Measurements from ENCODE around the gene MAGI2.

DNA sequence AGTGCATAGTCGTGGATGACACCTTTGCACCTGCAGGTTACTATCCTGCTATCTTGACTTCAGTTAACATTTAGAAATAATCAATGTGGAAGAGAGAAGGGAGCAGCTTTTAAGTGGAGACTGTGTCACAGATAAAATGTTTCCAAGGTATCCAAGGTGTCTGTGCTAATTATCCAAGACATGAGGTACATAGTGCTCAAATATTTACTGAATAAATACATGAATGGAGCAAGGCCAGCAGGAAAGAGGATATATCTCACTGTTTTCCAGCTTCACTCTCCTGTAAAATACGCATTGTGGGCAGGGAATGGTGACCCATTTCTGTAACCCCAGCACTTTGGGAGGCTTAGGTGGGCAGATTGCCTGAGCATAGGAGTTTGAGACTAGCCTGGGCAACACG lies 1102.5 kb downstream of the MAGI2 start:
- TF ChIP-seq, protein P1, sequence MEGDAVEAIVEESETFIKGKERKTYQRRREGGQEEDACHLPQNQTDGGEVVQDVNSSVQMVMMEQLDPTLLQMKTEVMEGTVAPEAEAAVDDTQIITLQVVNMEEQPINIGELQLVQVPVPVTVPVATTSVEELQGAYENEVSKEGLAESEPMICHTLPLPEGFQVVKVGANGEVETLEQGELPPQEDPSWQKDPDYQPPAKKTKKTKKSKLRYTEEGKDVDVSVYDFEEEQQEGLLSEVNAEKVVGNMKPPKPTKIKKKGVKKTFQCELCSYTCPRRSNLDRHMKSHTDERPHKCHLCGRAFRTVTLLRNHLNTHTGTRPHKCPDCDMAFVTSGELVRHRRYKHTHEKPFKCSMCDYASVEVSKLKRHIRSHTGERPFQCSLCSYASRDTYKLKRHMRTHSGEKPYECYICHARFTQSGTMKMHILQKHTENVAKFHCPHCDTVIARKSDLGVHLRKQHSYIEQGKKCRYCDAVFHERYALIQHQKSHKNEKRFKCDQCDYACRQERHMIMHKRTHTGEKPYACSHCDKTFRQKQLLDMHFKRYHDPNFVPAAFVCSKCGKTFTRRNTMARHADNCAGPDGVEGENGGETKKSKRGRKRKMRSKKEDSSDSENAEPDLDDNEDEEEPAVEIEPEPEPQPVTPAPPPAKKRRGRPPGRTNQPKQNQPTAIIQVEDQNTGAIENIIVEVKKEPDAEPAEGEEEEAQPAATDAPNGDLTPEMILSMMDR (IDR thresholded peaks at IDR 0.05; ENCODE audit: borderline replicate concordance, extremely low read depth, low read length, poor library complexity, severe bottlenecking) = no peak
- TF ChIP-seq EZH2 (IDR thresholded peaks at IDR 0.05; ENCODE audit: borderline replicate concordance, low read depth, low read length, severe bottlenecking) = no peak

Measured in DND-41 (cell line).